ENCODE results near the gene FRK. TPM values are rescaled to one million over a fixed set of nuclear protein-coding genes. Genes with fewer than 3 reads are reported as not detected.

The FRK gene
- total and polyA plus RNA-seq, 2 experiments from 2014 or later: 2.7 to 16.9 TPM

- Histone ChIP-seq H3K9me2 (replicated peaks; ENCODE audit: insufficient read depth) (no peaks in the 10 kb centered on the region), H3K36me3 (replicated peaks; ENCODE audit: insufficient read depth, low read depth) (no peaks in the 10 kb centered on the region), H3K4me1 (ENCODE audit: insufficient read depth) (peaks cover 14% of the 10 kb centered on the region), H2AFZ (no peak overlapping the region), H3K4me2 (no peak overlapping the region), H3K9me3 (ENCODE audit: low read depth) (no peaks in the 10 kb centered on the region), H3K79me2 (no peaks in the 10 kb centered on the region), H3K27me3 (no peaks in the 10 kb centered on the region), H4K20me1 (ENCODE audit: insufficient read depth, poor library complexity, severe bottlenecking) (no peaks in the 10 kb centered on the region), H3K4me3 (no peak overlapping the region), H3K27ac (no peak overlapping the region)
- peak; percentile 17 for DNase-seq (ENCODE audit: low spot score)
- 63% methylated on average over 2 of the region's 2 CpGs for WGBS (ENCODE audit: low lambda C conversion rate, missing lambda C conversion rate)
- TF ChIP-seq EZH2phosphoT487 (IDR thresholded peaks at IDR 0.05; ENCODE audit: low read depth, severe bottlenecking, unreplicated experiment) (no peak), EZH2 (IDR thresholded peaks at IDR 0.05; ENCODE audit: borderline replicate concordance) (no peak), CTCF (IDR thresholded peaks at IDR 0.05; ENCODE audit: poor library complexity) (no peak)
These were observed 13.2 kb upstream of the FRK start for GRCh38 chr6:116073765-116074440.

DNA sequence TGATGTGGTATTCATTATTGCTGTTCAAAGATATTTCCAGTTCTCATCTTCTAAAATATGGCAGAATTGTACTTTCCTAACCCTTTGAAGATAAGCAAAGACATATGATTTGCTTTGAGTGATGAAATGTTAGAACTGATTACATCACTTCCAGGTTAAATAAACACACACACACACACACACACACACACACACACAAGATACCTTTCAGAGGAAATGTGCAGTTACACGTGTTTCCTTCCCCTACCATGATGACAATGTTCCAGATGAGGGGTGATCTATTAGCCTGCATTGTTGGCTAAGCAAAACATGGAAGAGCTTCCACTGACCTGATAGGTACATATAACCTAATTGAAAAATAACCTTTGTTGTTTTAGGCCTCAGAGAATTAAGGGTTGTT lies 11.7 kb upstream of the FRK start:
- H3K9me2 ChIP-seq (replicated peaks; ENCODE audit: insufficient read depth): no peaks in the 10 kb centered on the region
- TF ChIP-seq EZH2 (IDR thresholded peaks at IDR 0.05; ENCODE audit: borderline replicate concordance): no peak
- no peak for TF ChIP-seq EZH2phosphoT487 (IDR thresholded peaks at IDR 0.05; ENCODE audit: low read depth, severe bottlenecking, unreplicated experiment)
- 18% methylated on average over 1 of the region's 1 CpG for WGBS (ENCODE audit: low lambda C conversion rate, missing lambda C conversion rate)

DNA sequence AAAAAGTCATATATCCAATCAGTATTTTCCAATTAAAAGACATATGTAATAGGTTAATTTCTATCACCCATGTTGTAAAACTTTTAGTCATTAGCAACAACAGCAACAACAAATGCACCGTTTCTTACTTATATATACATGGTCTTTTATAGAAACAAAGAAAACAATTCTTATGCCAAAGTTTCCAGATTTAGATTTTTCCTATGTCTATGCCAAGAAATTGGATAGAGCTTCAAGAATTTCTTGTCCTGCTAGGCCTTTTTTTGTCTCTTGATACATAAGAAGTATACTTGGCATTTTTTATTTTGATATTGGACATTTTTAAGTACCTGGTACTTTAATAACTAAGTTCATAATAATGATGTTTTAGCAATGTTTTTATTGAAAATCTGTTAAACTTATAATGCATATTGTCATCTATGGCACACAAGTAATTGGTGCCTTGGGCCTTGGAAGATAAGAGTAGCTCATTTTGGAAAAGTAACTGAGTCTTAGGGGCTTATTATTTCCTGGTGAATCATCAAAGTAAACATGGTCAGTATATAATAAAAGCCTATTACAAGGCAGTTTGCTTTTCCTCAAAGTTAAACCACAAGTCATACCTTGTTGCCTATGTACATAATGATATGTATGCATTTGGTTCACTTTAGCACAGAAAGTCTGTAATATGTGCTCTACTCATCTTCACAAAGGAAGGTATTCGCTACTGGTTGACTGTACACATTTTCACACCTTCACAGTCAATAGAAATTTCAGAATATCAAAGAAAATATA lies 10.1 kb upstream of the FRK start:
- Histone ChIP-seq H3K9me3 (ENCODE audit: low read depth) (no peaks in the 10 kb centered on the region), H4K20me1 (ENCODE audit: insufficient read depth, poor library complexity, severe bottlenecking) (no peaks in the 10 kb centered on the region), H3K79me2 (no peaks in the 10 kb centered on the region), H3K27me3 (no peaks in the 10 kb centered on the region), H3K9me2 (replicated peaks; ENCODE audit: insufficient read depth) (no peaks in the 10 kb centered on the region), H3K36me3 (replicated peaks; ENCODE audit: insufficient read depth, low read depth) (no peaks in the 10 kb centered on the region), H3K4me3 (no peak overlapping the region), H3K27ac (no peak overlapping the region), H3K4me1 (ENCODE audit: insufficient read depth) (peaks cover 14% of the 10 kb centered on the region), H3K4me2 (no peak overlapping the region), H2AFZ (no peak overlapping the region)
- no peak for DNase-seq (ENCODE audit: low spot score)
- 76% methylated on average over 2 of the region's 2 CpGs for WGBS (ENCODE audit: low lambda C conversion rate, missing lambda C conversion rate)
- TF ChIP-seq EZH2 (IDR thresholded peaks at IDR 0.05; ENCODE audit: borderline replicate concordance): no peak
- no peak for TF ChIP-seq CTCF (IDR thresholded peaks at IDR 0.05; ENCODE audit: poor library complexity)
- TF ChIP-seq EZH2phosphoT487 (IDR thresholded peaks at IDR 0.05; ENCODE audit: low read depth, severe bottlenecking, unreplicated experiment): no peak

More for the DNA sequence above, 11.7 kb upstream of the FRK start:
- H3K27me3 ChIP-seq: no peaks in the 10 kb centered on the region
- no peaks in the 10 kb centered on the region for H4K20me1 ChIP-seq (ENCODE audit: insufficient read depth, poor library complexity, severe bottlenecking)
- H3K4me3 ChIP-seq: no peak overlapping the region
- no peaks in the 10 kb centered on the region for H3K79me2 ChIP-seq
- no peaks in the 10 kb centered on the region for H3K9me3 ChIP-seq (ENCODE audit: low read depth)
- H2AFZ ChIP-seq: no peak overlapping the region
- H3K4me2 ChIP-seq: no peak overlapping the region
- DNase-seq (ENCODE audit: low spot score): peak; percentile 34
- H3K27ac ChIP-seq: peak overlapping the region; percentile 31
- H3K36me3 ChIP-seq (replicated peaks; ENCODE audit: insufficient read depth, low read depth): no peaks in the 10 kb centered on the region
- H3K4me1 ChIP-seq (ENCODE audit: insufficient read depth): peaks cover 14% of the 10 kb centered on the region

- 73% methylated on average over 1 of the region's 1 CpG for WGBS (ENCODE audit: low lambda C conversion rate, missing lambda C conversion rate)
- no peaks in the 10 kb centered on the region for H4K20me1 ChIP-seq (ENCODE audit: insufficient read depth, poor library complexity, severe bottlenecking)
- TF ChIP-seq CTCF (IDR thresholded peaks at IDR 0.05; ENCODE audit: poor library complexity): no peak
- TF ChIP-seq EZH2phosphoT487 (IDR thresholded peaks at IDR 0.05; ENCODE audit: low read depth, severe bottlenecking, unreplicated experiment): no peak
- no peak for TF ChIP-seq EZH2 (IDR thresholded peaks at IDR 0.05; ENCODE audit: borderline replicate concordance)
- H3K4me1 ChIP-seq (ENCODE audit: insufficient read depth): peaks cover 14% of the 10 kb centered on the region
- no peak overlapping the region for H3K4me3 ChIP-seq
- H3K27ac ChIP-seq: no peak overlapping the region
- no peaks in the 10 kb centered on the region for H3K9me2 ChIP-seq (replicated peaks; ENCODE audit: insufficient read depth)
- H3K27me3 ChIP-seq: no peaks in the 10 kb centered on the region
- no peaks in the 10 kb centered on the region for H3K79me2 ChIP-seq
- H2AFZ ChIP-seq: no peak overlapping the region
- DNase-seq (ENCODE audit: low spot score): no peak
- H3K9me3 ChIP-seq (ENCODE audit: low read depth): no peaks in the 10 kb centered on the region
- no peaks in the 10 kb centered on the region for H3K36me3 ChIP-seq (replicated peaks; ENCODE audit: insufficient read depth, low read depth)
- H3K4me2 ChIP-seq: no peak overlapping the region
These were observed 9.4 kb upstream of the FRK start for GRCh38 chr6:116070101-116070500.
